ENCODE results near the gene IFT20.

- TF ChIP-seq POLR2AphosphoS5 (IDR thresholded peaks at IDR 0.05; ENCODE audit: low read depth, low read length) (no peak), TAF1 (IDR thresholded peaks at IDR 0.05; ENCODE audit: borderline replicate concordance, insufficient read depth, low read length) (no peak)
Observed at GRCh38 chr17:28357901-28358197, 22.6 kb upstream of the IFT20 start.
